Trophoblast cell (in vitro differentiated cells and primary cell): ENCODE data around the gene NEAT1.

Source experiments
- DNase-seq, 2 donors: peaks; one replicate each; pipeline ENCODE4 v3.0.0-alpha.2; 2016
- H2AFZ ChIP-seq: 2 replicates; pipeline ENCODE4 v1.6.1; 2013; ENCODE audit warnings: low read length, moderate library complexity, mild to moderate bottlenecking; ENCODE audit not compliant: insufficient read depth, poor library complexity
- H2AK5ac ChIP-seq: 2 replicates; pipeline ENCODE4 v1.6.1; 2013; ENCODE audit warnings: mild to moderate bottlenecking, low read length
- H2BK120ac ChIP-seq: 2 replicates; pipeline ENCODE4 v1.6.1; 2013; ENCODE audit warnings: low read length, mild to moderate bottlenecking, moderate library complexity; ENCODE audit not compliant: insufficient read depth, poor library complexity
- H2BK12ac ChIP-seq: 2 replicates; pipeline ENCODE4 v1.6.1; 2013; ENCODE audit warnings: mild to moderate bottlenecking, low read length, moderate library complexity
- H2BK5ac ChIP-seq: 2 replicates; pipeline ENCODE4 v1.6.1; 2013; ENCODE audit warnings: low read length, low read depth, moderate library complexity, mild to moderate bottlenecking; ENCODE audit not compliant: poor library complexity
- H3K14ac ChIP-seq: 2 replicates; pipeline ENCODE4 v1.6.1; 2013; ENCODE audit warnings: mild to moderate bottlenecking, low read length
- H3K18ac ChIP-seq: 2 replicates; pipeline ENCODE4 v1.6.1; 2013; ENCODE audit warnings: mild to moderate bottlenecking, low read length
- H3K23ac ChIP-seq: 2 replicates; pipeline ENCODE4 v1.6.1; 2013; ENCODE audit warnings: low read length
- H3K27ac ChIP-seq: 2 replicates; pipeline ENCODE4 v1.5.1; 2013; ENCODE audit warnings: low read depth, mild to moderate bottlenecking, inconsistent platforms, low read length, moderate library complexity
- H3K27me3 ChIP-seq: 2 replicates; pipeline ENCODE4 v1.6.1; 2013; ENCODE audit warnings: inconsistent platforms, mild to moderate bottlenecking, low read length, moderate library complexity; ENCODE audit not compliant: insufficient read depth
- H3K36me3 ChIP-seq, 2 experiments: 1 replicate in 1 of 2; 2 replicates in 1 of 2; pipeline ENCODE4 v1.6.1; 2013; ENCODE audit warnings: low read length in 2 of 2, mild to moderate bottlenecking in 2 of 2, moderate library complexity in 1 of 2; ENCODE audit not compliant: insufficient read depth in 2 of 2, control insufficient read depth in 1 of 2
- H3K4ac ChIP-seq: 2 replicates; pipeline ENCODE4 v1.6.1; 2013; ENCODE audit warnings: low read depth, mild to moderate bottlenecking, low read length, moderate library complexity
- H3K4me1 ChIP-seq, 2 experiments: 1 replicate in 1 of 2; 2 replicates in 1 of 2; pipeline ENCODE4 v1.6.1; 2013; ENCODE audit warnings: low read length in 2 of 2, mild to moderate bottlenecking in 2 of 2, moderate library complexity in 1 of 2; ENCODE audit not compliant: insufficient read depth in 2 of 2, control insufficient read depth in 1 of 2
- H3K4me2 ChIP-seq: 2 replicates; pipeline ENCODE4 v1.6.1; 2013; ENCODE audit warnings: inconsistent platforms, mild to moderate bottlenecking, low read length, moderate library complexity
- H3K4me3 ChIP-seq: 2 replicates; pipeline ENCODE4 v1.5.1; 2013; ENCODE audit warnings: mild to moderate bottlenecking, low read depth, low read length, inconsistent platforms
- H3K79me1 ChIP-seq: one replicate; pipeline ENCODE4 v1.6.1; 2013; ENCODE audit warnings: low read length
- H3K79me2 ChIP-seq: 2 replicates; pipeline ENCODE4 v1.6.1; 2013; ENCODE audit warnings: low read length, mild to moderate bottlenecking; ENCODE audit not compliant: control insufficient read depth, insufficient read depth, poor library complexity
- H3K9ac ChIP-seq: 2 replicates; pipeline ENCODE4 v1.6.1; 2013; ENCODE audit warnings: mild to moderate bottlenecking, low read length
- H3K9me3 ChIP-seq: 2 replicates; pipeline ENCODE4 v1.6.1; 2013; ENCODE audit warnings: low read depth, mild to moderate bottlenecking, control low read depth, inconsistent platforms, low read length; ENCODE audit not compliant: insufficient read depth
- H4K12ac ChIP-seq: 2 replicates; pipeline ENCODE4 v1.6.1; 2013; ENCODE audit warnings: low read depth, mild to moderate bottlenecking, low read length, moderate library complexity
- H4K8ac ChIP-seq: 2 replicates; pipeline ENCODE4 v1.6.1; 2013; ENCODE audit warnings: low read depth, mild to moderate bottlenecking, low read length, moderate library complexity
- H4K91ac ChIP-seq: one replicate; pipeline ENCODE4 v1.6.1; 2013; ENCODE audit warnings: low read depth, mild to moderate bottlenecking, low read length, moderate library complexity
- WGBS: extraction: QIAGEN DNeasy Blood & Tissue Kit; methylation state at CpG from one replicate; pipeline ENCODE4 v1.1.7; 2013; ENCODE audit warnings: missing lambda C conversion rate; ENCODE audit not compliant: insufficient read length, insufficient coverage; ENCODE audit errors: extremely low coverage; 5-methylcytosine and 5-hydroxymethylcytosine counted together

Gene NEAT1

DNA sequence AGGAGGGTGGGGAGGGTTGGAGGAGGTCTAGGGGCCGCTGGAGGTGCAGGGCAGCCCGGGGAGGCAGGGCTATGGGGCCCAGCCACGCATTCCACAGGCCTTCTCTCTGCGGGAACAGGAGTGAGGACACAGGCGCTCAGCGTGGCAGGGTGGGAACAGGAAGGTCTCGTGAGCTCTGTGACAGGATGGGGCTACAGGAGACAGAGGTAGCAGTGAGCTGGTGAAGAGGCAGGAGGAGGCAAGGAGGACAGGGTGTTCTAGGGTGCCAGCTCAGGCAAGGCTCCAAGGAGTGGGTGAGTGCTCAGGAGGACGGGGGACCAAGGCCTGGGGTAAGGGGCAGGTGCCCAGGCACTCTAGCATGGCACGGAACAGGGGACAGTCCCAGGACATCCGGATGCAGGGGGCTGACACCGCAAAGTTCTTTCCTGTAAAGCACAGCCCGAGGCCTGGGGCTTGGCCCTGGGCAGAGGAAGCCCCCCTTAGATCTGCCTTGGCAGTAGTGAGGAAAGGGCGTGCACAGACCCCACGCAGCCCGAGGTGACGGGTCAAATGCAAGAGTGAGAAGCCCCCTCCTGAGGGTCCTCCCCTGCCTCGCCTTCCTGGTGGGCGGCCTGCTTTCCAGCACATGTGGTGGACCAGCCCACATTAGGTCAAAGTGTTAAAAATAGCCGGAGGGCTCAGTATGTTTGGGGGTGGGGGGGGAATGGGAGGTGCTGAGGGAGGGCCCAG, 4.7 kb upstream of the NEAT1 start:
- H2AFZ ChIP-seq, result no peak overlapping the region
- peak overlapping the region; percentile 5 for H4K8ac ChIP-seq
- WGBS, result no CpG with 5 or more reads among the region's 19 CpGs
- peaks cover 40 to 51% of the 10 kb centered on the region in 2 experiments for H3K4me1 ChIP-seq
- peaks cover 26% of the 10 kb centered on the region for H3K79me2 ChIP-seq
- H3K4me3 ChIP-seq, result peak overlapping the region; percentile 13
- H3K23ac ChIP-seq, result no peak overlapping the region
- H4K12ac ChIP-seq, result no peak overlapping the region
- H3K14ac ChIP-seq, result peak overlapping the region; percentile 34
- H2BK12ac ChIP-seq, result peak overlapping the region; percentile 48
- H4K91ac ChIP-seq, result peak overlapping the region; percentile 100
- H3K27me3 ChIP-seq, result no peaks in the 10 kb centered on the region
- peak overlapping the region; percentile 33 for H2BK120ac ChIP-seq
- peak overlapping the region; percentile 93 for H2BK5ac ChIP-seq
- peak overlapping the region; percentile 56 for H2AK5ac ChIP-seq
- no peaks in the 10 kb centered on the region for H3K9me3 ChIP-seq
- H3K18ac ChIP-seq, result peak overlapping the region; percentile 41
- no peak overlapping the region for H3K9ac ChIP-seq
- peak overlapping the region; percentile 97 for H3K27ac ChIP-seq
- H3K79me1 ChIP-seq, result peaks cover 50% of the 10 kb centered on the region
- peak in 1 of 2 donors; percentile 47 for DNase-seq
- H3K4me2 ChIP-seq, result peak overlapping the region; percentile 20
- peak overlapping the region; percentile 7 for H3K4ac ChIP-seq
- H3K36me3 ChIP-seq, result peaks cover 5 to 8% of the 10 kb centered on the region in 2 experiments

DNA sequence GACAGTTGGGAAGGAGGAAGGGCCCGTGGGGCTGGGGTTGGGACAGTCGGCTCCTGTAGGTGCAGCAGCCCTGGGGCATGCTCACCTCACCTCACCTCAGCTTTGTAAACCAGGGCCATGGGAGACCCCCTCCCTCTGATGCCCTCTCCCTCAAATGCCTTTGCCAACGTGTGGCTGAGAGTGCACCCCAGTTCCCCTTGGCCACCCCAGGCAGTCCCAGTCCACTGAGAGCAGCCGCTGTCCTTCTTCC, 4.2 kb upstream of the NEAT1 start:
- H3K27ac ChIP-seq, result peak overlapping the region; percentile 97
- no CpG with 5 or more reads among the region's 4 CpGs for WGBS

DNA sequence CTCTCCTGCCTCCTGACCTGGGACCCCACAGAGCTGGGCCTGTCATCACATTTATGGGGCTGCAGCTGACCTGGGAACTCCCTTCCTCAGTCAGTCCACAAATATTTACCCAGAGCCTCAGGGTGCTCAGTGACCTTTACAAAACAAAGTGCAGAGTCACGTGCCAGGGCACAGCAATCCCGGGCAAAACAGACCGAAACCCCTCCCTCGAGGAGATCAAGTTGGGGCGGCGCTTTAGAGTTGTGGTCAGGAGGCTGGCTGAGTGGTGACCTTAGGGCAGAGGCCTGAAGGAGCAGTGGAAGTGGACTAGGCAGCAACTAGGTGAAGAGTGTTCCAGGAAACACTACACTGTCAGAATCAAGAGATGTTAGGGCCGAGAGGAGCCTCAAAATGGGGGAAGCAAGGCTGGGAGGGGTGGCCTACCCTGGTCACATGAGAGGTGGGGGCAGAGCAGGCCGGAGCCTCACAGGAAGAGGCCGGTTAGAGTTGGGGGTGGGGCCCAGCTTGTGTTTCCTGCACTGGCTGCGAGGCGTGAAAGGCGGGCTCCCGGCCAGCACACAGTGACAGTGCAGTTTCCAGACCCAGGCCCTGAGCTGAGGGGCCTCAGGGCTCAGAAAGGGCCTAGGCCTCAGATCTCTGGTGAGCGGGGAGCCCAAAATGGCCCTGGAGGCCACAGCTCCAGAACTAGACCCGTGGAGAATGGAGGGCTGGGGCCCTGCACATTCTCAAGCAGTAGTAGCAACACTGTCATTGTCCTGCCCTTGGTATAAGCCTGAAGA, 3.7 kb upstream of the NEAT1 start:
- Histone ChIP-seq H2BK12ac (peak overlapping the region; percentile 87), H4K8ac (peak overlapping the region; percentile 82), H2BK120ac (peak overlapping the region; percentile 89), H3K79me2 (peaks cover 36% of the 10 kb centered on the region), H3K4me3 (no peak overlapping the region), H3K18ac (peak overlapping the region; percentile 92), H3K23ac (no peak overlapping the region), H3K36me3 (peaks cover 0 to 3% of the 10 kb centered on the region in 2 experiments), H3K9me3 (no peaks in the 10 kb centered on the region), H3K27me3 (no peaks in the 10 kb centered on the region), H2AFZ (peak overlapping the region; percentile 33), H3K4me1 (peaks cover 46 to 61% of the 10 kb centered on the region in 2 experiments), H4K12ac (peak overlapping the region; percentile 45), H4K91ac (peak overlapping the region; percentile 100), H3K79me1 (peaks cover 57% of the 10 kb centered on the region), H3K4me2 (peak overlapping the region; percentile 28), H3K9ac (peak overlapping the region; percentile 28), H3K14ac (peak overlapping the region; percentile 80), H2AK5ac (peak overlapping the region; percentile 79), H3K4ac (peak overlapping the region; percentile 80), H3K27ac (peak overlapping the region; percentile 97), H2BK5ac (peak overlapping the region; percentile 93)
- peak; percentile 94 to 95 for DNase-seq
- WGBS, result no CpG with 5 or more reads among the region's 15 CpGs

More for the DNA sequence above, 4.2 kb upstream of the NEAT1 start:
- Histone ChIP-seq H3K4me3 (no peak overlapping the region), H3K79me2 (peaks cover 31% of the 10 kb centered on the region), H3K9me3 (no peaks in the 10 kb centered on the region), H3K9ac (no peak overlapping the region), H2BK120ac (peak overlapping the region; percentile 73), H4K12ac (no peak overlapping the region), H2AK5ac (peak overlapping the region; percentile 75), H2BK12ac (peak overlapping the region; percentile 87), H2BK5ac (peak overlapping the region; percentile 93), H3K4me1 (peaks cover 45 to 56% of the 10 kb centered on the region in 2 experiments), H3K27me3 (no peaks in the 10 kb centered on the region), H3K14ac (peak overlapping the region; percentile 80), H4K91ac (peak overlapping the region; percentile 100), H2AFZ (peak overlapping the region; percentile 33), H3K23ac (no peak overlapping the region), H3K79me1 (peaks cover 55% of the 10 kb centered on the region), H4K8ac (peak overlapping the region; percentile 82), H3K4ac (peak overlapping the region; percentile 80), H3K36me3 (peaks cover 5 to 8% of the 10 kb centered on the region in 2 experiments), H3K18ac (peak overlapping the region; percentile 92), H3K4me2 (peak overlapping the region; percentile 28)
- no peak for DNase-seq

DNA sequence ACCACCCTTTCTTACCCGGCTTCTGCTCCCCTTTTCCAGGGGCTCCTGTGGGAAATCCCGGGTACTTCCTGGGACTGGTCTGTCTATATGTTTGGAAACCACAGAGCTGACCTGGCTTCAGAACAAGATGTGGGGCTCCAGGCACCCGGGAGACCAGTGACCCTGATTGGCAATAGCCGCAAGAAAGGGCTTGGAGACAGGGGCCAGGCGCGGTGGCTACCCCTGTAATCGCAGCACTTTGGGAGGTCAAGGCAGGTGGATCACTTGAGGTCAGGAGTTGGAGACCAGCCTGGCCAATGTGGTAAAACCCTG, 3.2 kb upstream of the NEAT1 start:
- Histone ChIP-seq H3K23ac (no peak overlapping the region), H3K9me3 (no peaks in the 10 kb centered on the region), H2AK5ac (peak overlapping the region; percentile 85), H3K18ac (peak overlapping the region; percentile 76), H4K8ac (peak overlapping the region; percentile 47), H3K79me2 (peaks cover 41% of the 10 kb centered on the region), H3K4ac (peak overlapping the region; percentile 56), H2BK5ac (peak overlapping the region; percentile 93), H3K4me2 (peak overlapping the region; percentile 21), H3K27me3 (no peaks in the 10 kb centered on the region), H3K14ac (peak overlapping the region; percentile 78), H3K4me3 (no peak overlapping the region), H4K12ac (peak overlapping the region; percentile 45), H2BK120ac (peak overlapping the region; percentile 89), H4K91ac (peak overlapping the region; percentile 100), H3K4me1 (peaks cover 46 to 65% of the 10 kb centered on the region in 2 experiments), H3K27ac (peak overlapping the region; percentile 97), H2BK12ac (peak overlapping the region; percentile 70), H3K36me3 (no peaks in the 10 kb centered on the region), H2AFZ (peak overlapping the region; percentile 40), H3K9ac (peak overlapping the region; percentile 28), H3K79me1 (peaks cover 57% of the 10 kb centered on the region)
- WGBS, result no CpG with 5 or more reads among the region's 7 CpGs
- no peak for DNase-seq
